MM.1S (cell line): Measurements from ENCODE around the gene CDKN2D.

Experiments
- DNase-seq: peaks from one replicate; pipeline ENCODE4 v3.0.0-alpha.2; 2015
- H2AFZ ChIP-seq: fragments of 300-600 bp; sonication (generic); 2 replicates; pipeline ENCODE4 v1.6.0; 2016; ENCODE audit warnings: antibody characterized with exemption, low read length
- H3F3A ChIP-seq: fragments of 300-600 bp; sonication (generic); 2 replicates; pipeline ENCODE4 v1.6.1; 2016; ENCODE audit warnings: mild to moderate bottlenecking, antibody characterized with exemption, low read length, moderate library complexity, mixed read lengths; ENCODE audit not compliant: insufficient read depth
- H3K27ac ChIP-seq: fragments of 300-600 bp; sonication (generic); 2 replicates; pipeline ENCODE4 v1.5.1; 2016; ENCODE audit warnings: mild to moderate bottlenecking, low read length
- H3K27me3 ChIP-seq: fragments of 300-600 bp; sonication (generic); replicated peaks from 2 replicates; pipeline ENCODE4 v1.6.0; 2016; ENCODE audit warnings: low read length; ENCODE audit not compliant: insufficient read depth
- H3K36me3 ChIP-seq: fragments of 300-600 bp; sonication (generic); replicated peaks from 2 replicates; pipeline ENCODE4 v1.6.1; 2016; ENCODE audit warnings: mild to moderate bottlenecking, low read length, mixed read lengths; ENCODE audit not compliant: insufficient read depth
- H3K4me1 ChIP-seq: fragments of 300-600 bp; sonication (generic); 2 replicates; pipeline ENCODE4 v1.6.1; 2016; ENCODE audit warnings: low read length, mixed read lengths
- H3K4me2 ChIP-seq: fragments of 300-600 bp; sonication (generic); 2 replicates; pipeline ENCODE4 v1.6.0; 2016; ENCODE audit warnings: low read depth, low read length
- H3K4me3 ChIP-seq: fragments of 300-600 bp; sonication (generic); 2 replicates; pipeline ENCODE4 v1.5.1; 2016; ENCODE audit warnings: low read length, mixed read lengths
- H3K79me2 ChIP-seq: fragments of 300-600 bp; sonication (generic); 2 replicates; pipeline ENCODE4 v1.6.1; 2016; ENCODE audit warnings: mixed run types, low read length, mixed read lengths
- H3K9ac ChIP-seq: fragments of 300-600 bp; sonication (generic); 2 replicates; pipeline ENCODE4 v1.6.1; 2016; ENCODE audit warnings: low read length, mixed read lengths
- H3K9me2 ChIP-seq: fragments of 300-600 bp; sonication (generic); replicated peaks from 2 replicates; pipeline ENCODE4 v1.6.1; 2016; ENCODE audit warnings: mild to moderate bottlenecking, low read length, mixed read lengths; ENCODE audit not compliant: insufficient read depth
- H3K9me3 ChIP-seq: fragments of 300-600 bp; sonication (generic); replicated peaks from 2 replicates; pipeline ENCODE4 v1.6.1; 2016; ENCODE audit warnings: mild to moderate bottlenecking, low read length, mixed read lengths; ENCODE audit not compliant: insufficient read depth
- H4K20me1 ChIP-seq: fragments of 300-600 bp; sonication (generic); 2 replicates; pipeline ENCODE4 v1.6.1; 2016; ENCODE audit warnings: mild to moderate bottlenecking, low read length, moderate library complexity, mixed read lengths; ENCODE audit not compliant: insufficient read depth
- EZH2 ChIP-seq: fragments of 300-600 bp; sonication (generic); optimal IDR thresholded peaks from 2 replicates; pipeline ENCODE3; 2017; ENCODE audit warnings: low read depth, mild to moderate bottlenecking, antibody characterized with exemption, low read length, mixed read lengths
- EZH2phosphoT487 ChIP-seq: fragments of 300-600 bp; sonication (generic); IDR thresholded peaks from 2 replicates; pipeline ENCODE4 v1.6.1; 2018; ENCODE audit warnings: antibody characterized with exemption, low read length
- TF ChIP-seq, protein P1 (sequence below): fragments of 300-600 bp; sonication (generic); IDR thresholded peaks from 2 replicates; pipeline ENCODE4 v1.5.1; 2016; ENCODE audit warnings: antibody characterized with exemption, low read length, mixed read lengths

The CDKN2D gene

DNA sequence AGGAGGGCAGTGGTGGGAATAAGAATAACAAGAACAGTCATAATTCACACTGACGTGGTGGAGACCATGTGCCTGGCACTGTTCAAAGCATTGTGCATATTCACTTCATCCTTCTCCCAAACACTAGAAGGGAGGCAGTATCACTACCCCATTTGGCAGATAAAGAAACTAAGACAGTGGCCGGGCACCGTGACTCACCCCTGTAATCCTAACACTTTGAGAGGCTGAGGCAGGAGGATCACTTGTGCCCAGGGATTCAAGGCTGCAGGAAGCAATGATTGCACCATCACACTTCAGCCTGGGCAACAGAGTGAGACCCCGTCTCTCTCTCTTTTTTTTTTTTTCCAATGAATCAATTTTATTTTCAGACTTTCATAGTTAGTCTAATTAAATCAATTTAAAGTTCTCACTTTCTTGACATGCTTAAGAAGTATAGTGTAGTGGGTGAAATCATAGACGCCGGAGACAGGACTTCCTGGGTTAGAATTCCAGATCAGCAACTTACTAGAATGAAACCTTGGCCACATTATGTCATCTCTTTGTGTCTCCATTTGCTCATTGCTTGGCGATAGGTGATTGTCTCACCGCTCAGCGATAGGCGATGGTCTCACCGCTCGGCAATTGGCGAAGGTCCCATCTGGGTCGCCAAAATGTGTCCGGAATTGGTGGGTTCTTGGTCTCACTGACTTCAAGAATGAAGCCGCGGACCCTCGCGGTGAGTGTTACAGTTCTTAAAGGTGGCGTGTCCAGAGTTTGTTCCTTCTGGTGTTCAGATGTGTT, 30.4 kb downstream of the CDKN2D start:
- Histone ChIP-seq H3K4me2 (no peak overlapping the region), H3K4me1 (peaks cover 3% of the 10 kb centered on the region; the same call in 1 of the 2 replicates), H3K36me3 (no peaks in the 10 kb centered on the region), H3K9ac (no peak overlapping the region), H3F3A (no peaks in the 10 kb centered on the region), H3K4me3 (no peak overlapping the region), H4K20me1 (no peaks in the 10 kb centered on the region), H3K27ac (no peak overlapping the region), H3K9me2 (no peaks in the 10 kb centered on the region), H2AFZ (no peak overlapping the region), H3K9me3 (no peaks in the 10 kb centered on the region), H3K79me2 (no peaks in the 10 kb centered on the region), H3K27me3 (peaks cover 17% of the 10 kb centered on the region)
- no peak for DNase-seq
- TF ChIP-seq EZH2phosphoT487 (no peak), EZH2 (no peak)
- TF ChIP-seq, protein P1, sequence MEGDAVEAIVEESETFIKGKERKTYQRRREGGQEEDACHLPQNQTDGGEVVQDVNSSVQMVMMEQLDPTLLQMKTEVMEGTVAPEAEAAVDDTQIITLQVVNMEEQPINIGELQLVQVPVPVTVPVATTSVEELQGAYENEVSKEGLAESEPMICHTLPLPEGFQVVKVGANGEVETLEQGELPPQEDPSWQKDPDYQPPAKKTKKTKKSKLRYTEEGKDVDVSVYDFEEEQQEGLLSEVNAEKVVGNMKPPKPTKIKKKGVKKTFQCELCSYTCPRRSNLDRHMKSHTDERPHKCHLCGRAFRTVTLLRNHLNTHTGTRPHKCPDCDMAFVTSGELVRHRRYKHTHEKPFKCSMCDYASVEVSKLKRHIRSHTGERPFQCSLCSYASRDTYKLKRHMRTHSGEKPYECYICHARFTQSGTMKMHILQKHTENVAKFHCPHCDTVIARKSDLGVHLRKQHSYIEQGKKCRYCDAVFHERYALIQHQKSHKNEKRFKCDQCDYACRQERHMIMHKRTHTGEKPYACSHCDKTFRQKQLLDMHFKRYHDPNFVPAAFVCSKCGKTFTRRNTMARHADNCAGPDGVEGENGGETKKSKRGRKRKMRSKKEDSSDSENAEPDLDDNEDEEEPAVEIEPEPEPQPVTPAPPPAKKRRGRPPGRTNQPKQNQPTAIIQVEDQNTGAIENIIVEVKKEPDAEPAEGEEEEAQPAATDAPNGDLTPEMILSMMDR: no peak

DNA sequence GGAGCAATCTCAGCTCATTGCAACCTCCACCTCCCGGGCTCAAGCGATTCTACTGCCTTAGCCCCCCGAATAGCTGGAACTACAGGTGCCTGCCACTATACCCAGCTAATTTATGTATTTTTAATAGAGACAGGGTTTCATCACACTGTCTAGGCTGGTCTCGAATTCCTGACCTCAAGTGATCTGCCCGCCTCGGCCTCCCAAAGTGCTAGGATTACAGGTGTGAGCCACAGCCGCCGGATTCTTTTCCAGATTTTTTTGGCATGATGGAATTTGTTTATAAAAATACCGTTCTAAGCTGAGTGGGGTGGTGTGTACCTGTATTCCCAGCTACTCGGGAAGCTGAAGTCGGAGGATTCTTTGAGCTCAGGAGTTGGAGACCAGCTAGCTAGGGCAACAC, 31.1 kb downstream of the CDKN2D start:
- Histone ChIP-seq H3F3A (no peaks in the 10 kb centered on the region), H3K4me2 (no peak overlapping the region), H3K27me3 (peaks cover 17% of the 10 kb centered on the region), H3K27ac (no peak overlapping the region), H4K20me1 (no peaks in the 10 kb centered on the region), H3K36me3 (no peaks in the 10 kb centered on the region), H3K9me3 (no peaks in the 10 kb centered on the region), H2AFZ (no peak overlapping the region), H3K79me2 (no peaks in the 10 kb centered on the region), H3K9ac (no peak overlapping the region), H3K9me2 (no peaks in the 10 kb centered on the region), H3K4me1 (no peaks in the 10 kb centered on the region), H3K4me3 (no peak overlapping the region)
- no peak for DNase-seq
- TF ChIP-seq, protein P1: no peak
- TF ChIP-seq EZH2phosphoT487 (no peak), EZH2 (no peak)

DNA sequence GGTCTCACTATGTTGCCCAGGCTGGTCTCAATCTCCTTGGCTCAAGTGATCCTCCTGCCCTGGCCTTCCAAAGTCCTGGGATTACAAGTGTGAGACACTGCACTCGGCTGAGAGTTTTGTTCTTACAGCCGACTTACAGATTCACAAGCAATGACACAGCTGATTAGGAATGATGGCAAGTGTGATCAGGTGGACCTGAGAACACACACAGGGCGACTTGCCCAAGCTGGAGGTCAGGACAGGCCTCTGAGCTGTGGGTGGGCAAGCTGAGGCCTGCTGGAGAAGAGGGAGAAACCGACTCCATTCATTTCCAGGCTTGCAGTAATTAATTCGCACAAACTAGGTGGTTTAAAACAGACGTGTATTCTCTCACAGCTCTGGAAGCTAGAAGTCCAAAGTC, 33.2 kb downstream of the CDKN2D start:
- Histone ChIP-seq H3K36me3 (no peaks in the 10 kb centered on the region), H3K9ac (no peak overlapping the region), H3K4me3 (no peak overlapping the region), H3K27me3 (peaks cover 17% of the 10 kb centered on the region), H3K79me2 (no peaks in the 10 kb centered on the region), H4K20me1 (no peaks in the 10 kb centered on the region), H3K27ac (no peak overlapping the region), H3K9me3 (no peaks in the 10 kb centered on the region), H3F3A (no peaks in the 10 kb centered on the region), H2AFZ (no peak overlapping the region), H3K4me1 (no peaks in the 10 kb centered on the region), H3K9me2 (no peaks in the 10 kb centered on the region), H3K4me2 (no peak overlapping the region)
- TF ChIP-seq EZH2phosphoT487: no peak
- TF ChIP-seq, protein P1: no peak
- no peak for TF ChIP-seq EZH2
- no peak for DNase-seq
